HepG2 (cell line): ENCODE results near the gene SPAG8. TPM values are rescaled to one million over a fixed set of nuclear protein-coding genes. Genes with fewer than 3 reads are reported as not detected.
A peak's percentile ranks its signal among the peaks of the same experiment; 100 is the strongest.

ENCODE experiments used
- ARID2 ChIP-seq: sonication (generic); formaldehyde crosslinking; IDR thresholded peaks from 2 replicates; pipeline ENCODE4 v1.8.1; 2022; ENCODE audit warnings: mild to moderate bottlenecking, missing genetic modification reagents, borderline replicate concordance
- BHLHE40 ChIP-seq: IDR thresholded peaks from 2 replicates; pipeline ENCODE4 v1.6.1; 2011; ENCODE audit warnings: low read length, improper control_type of control experiment
- CHCHD3 ChIP-seq: sonication (generic); formaldehyde crosslinking; IDR thresholded peaks from 2 replicates; pipeline ENCODE4 v1.8.0; 2022; ENCODE audit warnings: mild to moderate bottlenecking, missing genetic modification reagents, moderate library complexity
- CHD4 ChIP-seq: fragments of 200-600 bp; sonication (generic); IDR thresholded peaks from 2 replicates; pipeline ENCODE4 v1.7.0; 2017; ENCODE audit warnings: mild to moderate bottlenecking, low read length, borderline replicate concordance
- GPN1 ChIP-seq: sonication (generic); formaldehyde crosslinking; IDR thresholded peaks from 2 replicates; pipeline ENCODE4 v1.5.1; 2020; ENCODE audit warnings: missing genetic modification reagents, borderline replicate concordance
- HES4 ChIP-seq: sonication (generic); formaldehyde crosslinking; IDR thresholded peaks from 2 replicates; pipeline ENCODE4 v1.9.0; 2021; ENCODE audit warnings: mild to moderate bottlenecking, missing genetic modification reagents, borderline replicate concordance
- ISX ChIP-seq: sonication (generic); formaldehyde crosslinking; conservative IDR thresholded peaks from 2 replicates; pipeline ENCODE4 v1.5.0; 2020; ENCODE audit warnings: missing genetic modification reagents
- MAFK ChIP-seq, 2 experiments: IDR thresholded peaks in 1 of 2; conservative IDR thresholded peaks in 1 of 2; 2 replicates each; pipeline ENCODE4 v1.6.1; 2011; ENCODE audit warnings: improper control_type of control experiment in 2 of 2, low read length in 2 of 2
- MBNL3 ChIP-seq: fragments of 250-450 bp; sonication (Bioruptor Pico); conservative IDR thresholded peaks from 2 replicates; pipeline ENCODE4 v1.8.0; 2022; ENCODE audit warnings: mild to moderate bottlenecking, inconsistent platforms
- MLLT10 ChIP-seq: sonication (generic); formaldehyde crosslinking; IDR thresholded peaks from 2 replicates; pipeline ENCODE4 v1.4.0; 2020; ENCODE audit warnings: missing genetic modification reagents
- NPAS2 ChIP-seq: sonication (generic); formaldehyde crosslinking; IDR thresholded peaks from 2 replicates; pipeline ENCODE4 v1.8.0; 2022; ENCODE audit warnings: mild to moderate bottlenecking, missing genetic modification reagents, borderline replicate concordance
- NR3C1 ChIP-seq: sonication (generic); formaldehyde crosslinking; IDR thresholded peaks from 2 replicates; pipeline ENCODE4 v1.4.0; 2020; ENCODE audit warnings: missing genetic modification reagents
- RELA ChIP-seq: sonication (generic); formaldehyde crosslinking; IDR thresholded peaks from 2 replicates; pipeline ENCODE4 v1.4.0; 2020; ENCODE audit warnings: missing genetic modification reagents
- RORA ChIP-seq: sonication (generic); formaldehyde crosslinking; IDR thresholded peaks from 2 replicates; pipeline ENCODE4 v1.5.0; 2020; ENCODE audit warnings: mild to moderate bottlenecking, missing genetic modification reagents, moderate library complexity
- SALL2 ChIP-seq: sonication (generic); formaldehyde crosslinking; IDR thresholded peaks from 2 replicates; pipeline ENCODE4 v1.8.1; 2023; ENCODE audit warnings: mild to moderate bottlenecking, missing genetic modification reagents, inconsistent platforms
- SCMH1 ChIP-seq: sonication (generic); formaldehyde crosslinking; IDR thresholded peaks from 2 replicates; pipeline ENCODE4 v1.9.0; 2021; ENCODE audit warnings: missing genetic modification reagents, mild to moderate bottlenecking, borderline replicate concordance
- SETDB1 ChIP-seq: sonication (generic); formaldehyde crosslinking; IDR thresholded peaks from 2 replicates; pipeline ENCODE4 v1.5.1; 2020; ENCODE audit warnings: missing genetic modification reagents, mild to moderate bottlenecking, borderline replicate concordance
- SNAPC2 ChIP-seq: sonication (generic); formaldehyde crosslinking; IDR thresholded peaks from 2 replicates; pipeline ENCODE4 v1.8.1; 2022; ENCODE audit warnings: mild to moderate bottlenecking, missing genetic modification reagents
- SRF ChIP-seq: IDR thresholded peaks from 2 replicates; pipeline ENCODE4 v1.6.1; 2011; ENCODE audit warnings: mild to moderate bottlenecking, low read depth, low read length, moderate library complexity
- ZBTB49 ChIP-seq: sonication (generic); formaldehyde crosslinking; IDR thresholded peaks from 2 replicates; pipeline ENCODE4 v1.4.0; 2020; ENCODE audit warnings: missing genetic modification reagents, borderline replicate concordance
- ZKSCAN1 ChIP-seq: fragments of 150-350 bp; IDR thresholded peaks from 2 replicates; pipeline ENCODE4 v1.6.1; 2014; ENCODE audit warnings: low read length
- ZNF124 ChIP-seq: sonication (generic); formaldehyde crosslinking; IDR thresholded peaks from 2 replicates; pipeline ENCODE4 v1.4.0; 2020; ENCODE audit warnings: missing genetic modification reagents
- ZNF713 ChIP-seq: sonication (generic); formaldehyde crosslinking; IDR thresholded peaks from 2 replicates; pipeline ENCODE4 v1.4.0; 2020; ENCODE audit warnings: mild to moderate bottlenecking, missing genetic modification reagents
- ZNF749 ChIP-seq: sonication (generic); formaldehyde crosslinking; IDR thresholded peaks from 2 replicates; pipeline ENCODE4 v1.8.0; 2022; ENCODE audit warnings: mild to moderate bottlenecking, missing genetic modification reagents, moderate library complexity, borderline replicate concordance
- ZSCAN30 ChIP-seq: sonication (generic); formaldehyde crosslinking; IDR thresholded peaks from 2 replicates; pipeline ENCODE4 v1.5.0; 2020; ENCODE audit warnings: mild to moderate bottlenecking, missing genetic modification reagents
- polyA plus RNA-seq, 8 experiments: library from polyadenylated mRNA; depleted of rRNA in 3 of 8; stranded (reverse) in 7 of 8; unstranded in 1 of 8; fragments of >200 nt; fragmentation: Illumina TruSeq in 4 of 8; extraction: Trizol in 4 of 8; gene quantifications; 2 replicates each; pipeline versions ENCODE4 v1.2.1 to v1.2.3, GENCODE V29; 2011 to 2016; ENCODE audit warnings: low read depth in 4 of 8, missing spikeins in 1 of 8, mixed read lengths in 1 of 8; ENCODE audit not compliant: insufficient read depth in 1 of 8
- total RNA-seq, 5 experiments: library from RNA; depleted of rRNA; stranded (reverse); fragments of >200 nt; fragmentation: Illumina TruSeq; extraction: Trizol; gene quantifications; 2 replicates each; pipeline ENCODE4 v1.2.3, GENCODE V29; 2016; ENCODE audit warnings: low read depth in 1 of 5
- TF ChIP-seq, protein P1 (sequence below): sonication (generic); formaldehyde crosslinking; IDR thresholded peaks from 2 replicates; pipeline ENCODE4 v1.8.0; 2022; ENCODE audit warnings: mild to moderate bottlenecking, missing genetic modification reagents

SPAG8 gene
- total and polyA plus RNA-seq, 2 of the 13 experiments (the other 11 are each of a cell fraction or from before 2014, with no cell fraction given), result 0.18 to 0.27 TPM

DNA sequence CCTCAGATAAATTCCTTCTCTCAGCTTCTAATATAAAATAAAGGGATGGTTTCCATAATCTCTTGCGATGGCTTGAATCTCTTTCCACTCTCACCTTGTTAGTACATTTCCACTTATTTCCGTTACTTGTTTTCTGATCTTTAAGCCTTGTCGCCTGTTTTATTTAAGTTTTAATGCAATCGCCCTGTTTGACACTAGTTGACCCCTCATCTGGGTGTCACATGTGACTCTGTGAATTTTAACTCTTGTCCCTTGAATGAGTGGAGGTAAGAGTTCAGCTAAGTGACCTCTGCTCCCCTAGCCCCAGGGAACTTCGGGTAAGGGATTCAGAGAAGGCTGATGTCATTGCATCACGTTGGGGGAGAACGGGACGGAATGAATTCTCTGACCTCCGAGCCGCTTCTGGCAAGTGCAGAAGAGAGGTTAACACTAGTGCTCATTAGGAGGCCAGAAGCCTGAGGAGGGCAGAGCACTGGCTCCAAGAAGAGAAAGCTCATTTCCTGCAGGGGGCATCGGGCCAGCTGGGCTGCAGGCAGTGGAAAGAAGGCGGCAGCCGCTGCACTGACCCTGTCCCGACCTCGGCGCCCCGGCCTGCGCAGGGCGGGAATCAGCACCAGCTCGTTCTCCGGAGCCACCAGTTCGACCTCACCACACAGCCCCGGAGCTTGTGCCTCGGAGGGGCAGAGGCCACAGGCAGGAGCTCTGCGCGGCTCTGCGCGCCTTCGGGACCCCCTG, 2.2 kb upstream of the SPAG8 start (continued):
- TF ChIP-seq SCMH1 (CRISPR knock-in tag) (no peak), ZSCAN30 (no peak), CHD4 (no peak), ISX (CRISPR knock-in tag) (no peak), NR3C1 (CRISPR knock-in tag) (no peak), BHLHE40 (0 out of 2 replicates have a peak, but pooled peaks have one; percentile 5), HES4 (CRISPR knock-in tag) (no peak), RORA (CRISPR knock-in tag) (no peak), MLLT10 (CRISPR knock-in tag) (no peak), MBNL3 (CRISPR knock-in tag) (no peak), ZNF749 (CRISPR knock-in tag) (no peak), ARID2 (CRISPR knock-in tag) (no peak), SRF (0 out of 2 replicates have a peak, but pooled peaks have one; percentile 1), RELA (CRISPR knock-in tag) (no peak), ZNF713 (CRISPR knock-in tag) (no peak), ZNF124 (CRISPR knock-in tag) (no peak), SNAPC2 (CRISPR knock-in tag) (peak; percentile 37; the same call in 1 of the 2 replicates), SETDB1 (CRISPR knock-in tag) (no peak), GPN1 (CRISPR knock-in tag) (no peak), CHCHD3 (CRISPR knock-in tag) (0 out of 2 replicates have a peak, but pooled peaks have one; percentile 46), MAFK (conservative IDR thresholded peaks at IDR 0.05 in 1 of 2, IDR thresholded peaks at IDR 0.05 in 1 of 2; ENCODE audit: low read length in 2 of 2) (no peak), ZKSCAN1 (no peak), NPAS2 (CRISPR knock-in tag) (no peak), SALL2 (CRISPR knock-in tag) (peak; percentile 72; the same call in 1 of the 2 replicates), ZBTB49 (no peak)
- TF ChIP-seq, protein P1, sequence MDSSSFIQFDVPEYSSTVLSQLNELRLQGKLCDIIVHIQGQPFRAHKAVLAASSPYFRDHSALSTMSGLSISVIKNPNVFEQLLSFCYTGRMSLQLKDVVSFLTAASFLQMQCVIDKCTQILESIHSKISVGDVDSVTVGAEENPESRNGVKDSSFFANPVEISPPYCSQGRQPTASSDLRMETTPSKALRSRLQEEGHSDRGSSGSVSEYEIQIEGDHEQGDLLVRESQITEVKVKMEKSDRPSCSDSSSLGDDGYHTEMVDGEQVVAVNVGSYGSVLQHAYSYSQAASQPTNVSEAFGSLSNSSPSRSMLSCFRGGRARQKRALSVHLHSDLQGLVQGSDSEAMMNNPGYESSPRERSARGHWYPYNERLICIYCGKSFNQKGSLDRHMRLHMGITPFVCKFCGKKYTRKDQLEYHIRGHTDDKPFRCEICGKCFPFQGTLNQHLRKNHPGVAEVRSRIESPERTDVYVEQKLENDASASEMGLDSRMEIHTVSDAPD, result no peak
